Measurements from ENCODE around the gene ZNF732.
"Not testable (repeated sequence)": the region's sequence is repeated elsewhere in the genome, so short reads cannot be mapped to it uniquely, and the experiment has no call there.

The ZNF732 gene

DNA sequence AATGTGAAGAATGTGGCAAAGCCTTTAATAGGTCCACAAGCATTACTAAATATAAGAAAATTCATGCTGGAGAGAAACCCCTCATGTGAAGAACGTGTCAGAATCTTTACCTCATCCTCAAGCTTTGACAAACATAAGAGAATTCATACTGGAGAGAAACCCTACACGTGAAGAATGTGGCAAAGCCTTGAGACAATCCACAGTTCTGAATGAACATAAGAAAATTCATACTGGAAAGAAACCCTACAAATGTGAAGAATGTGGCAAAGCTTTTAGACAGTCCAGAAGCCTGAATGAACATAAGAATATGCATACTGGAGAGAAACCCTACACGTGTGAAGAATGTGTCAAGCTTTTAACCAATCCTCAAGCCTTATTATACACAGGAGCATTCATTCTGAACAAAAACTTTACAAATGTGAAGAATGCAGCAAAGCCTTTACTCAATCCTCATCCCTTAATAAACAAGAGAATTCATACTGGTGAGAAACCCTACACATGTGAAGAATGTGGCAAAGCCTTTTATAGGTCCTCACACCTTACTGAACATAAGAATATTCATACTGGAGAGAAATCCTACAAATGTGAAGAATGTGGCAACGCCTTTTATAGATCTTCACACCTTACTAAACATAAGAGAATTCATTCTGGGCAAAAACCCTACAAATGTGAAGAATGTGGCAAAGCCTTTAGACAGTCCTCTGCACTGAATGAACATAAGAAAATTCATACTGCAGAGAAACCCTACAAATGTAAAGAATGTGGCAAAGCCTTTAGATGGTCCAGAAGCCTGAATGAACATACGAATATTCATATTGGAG, 51.1 kb downstream of the ZNF732 start:
- no peak for DNase-seq

DNA sequence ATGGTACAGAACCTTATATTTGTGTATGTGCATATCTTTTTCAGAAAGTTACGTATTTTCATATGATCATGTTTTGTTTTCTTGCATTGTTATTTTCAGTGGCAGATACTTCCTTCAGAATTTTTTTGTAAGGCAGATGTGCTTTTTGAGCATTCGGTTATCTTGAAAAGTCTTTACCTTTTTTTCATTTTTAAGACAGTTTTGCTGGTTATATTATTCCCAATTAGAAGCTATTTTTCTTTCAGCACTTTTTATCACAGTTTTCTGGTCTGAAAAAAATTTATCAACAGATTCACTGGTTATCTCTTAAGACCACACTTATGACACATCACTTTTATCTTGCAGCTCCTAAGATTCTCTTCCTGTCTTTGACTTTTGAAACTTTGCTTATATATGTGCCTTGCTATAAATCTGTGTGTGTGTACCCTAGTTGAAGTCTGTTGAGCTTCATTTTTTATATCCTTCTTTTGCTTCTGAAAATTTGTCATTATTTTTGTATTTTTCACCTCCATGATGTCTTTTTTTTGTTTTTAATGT, 53.1 kb downstream of the ZNF732 start:
- no peak for DNase-seq

DNA sequence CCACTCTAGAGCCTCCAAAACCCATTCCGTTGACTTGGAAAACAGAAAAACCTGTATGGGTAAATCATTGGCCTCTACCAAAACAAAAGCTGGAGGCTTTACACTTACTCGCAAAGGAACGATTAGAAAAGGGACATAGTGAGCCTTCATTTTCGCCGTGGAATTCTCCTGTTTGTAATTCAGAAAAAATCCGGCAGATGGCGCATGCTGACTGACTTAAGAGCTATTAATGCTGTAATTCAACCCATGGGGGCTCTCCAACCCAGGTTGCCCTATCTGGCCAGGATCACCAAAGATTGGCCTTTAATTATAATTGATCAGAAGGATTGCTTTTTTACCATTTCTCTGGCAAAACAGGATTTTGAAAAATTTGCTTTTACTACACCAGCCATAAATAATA, 60.8 kb downstream of the ZNF732 start:
- peak; percentile 50 to 60 for DNase-seq

DNA sequence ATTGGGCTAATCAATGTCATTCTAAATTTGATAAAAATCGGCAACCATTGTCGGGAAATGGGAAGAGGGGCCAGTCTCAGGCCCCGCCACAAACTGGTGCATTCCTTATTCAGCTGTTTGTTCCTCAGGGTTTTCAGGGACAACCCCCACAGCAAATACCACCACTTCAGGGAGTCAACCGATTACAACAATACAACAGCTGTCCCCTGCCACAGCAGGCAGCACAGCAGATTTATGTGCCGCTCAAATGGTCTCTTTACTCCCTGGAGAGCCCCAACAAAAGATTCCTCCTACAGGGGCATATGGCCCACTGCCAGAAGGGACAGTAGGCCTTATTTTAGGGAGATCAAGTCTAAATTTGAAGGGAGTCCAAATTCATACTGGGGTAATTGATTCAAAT, 61.8 kb downstream of the ZNF732 start:
- no peak for DNase-seq

DNA sequence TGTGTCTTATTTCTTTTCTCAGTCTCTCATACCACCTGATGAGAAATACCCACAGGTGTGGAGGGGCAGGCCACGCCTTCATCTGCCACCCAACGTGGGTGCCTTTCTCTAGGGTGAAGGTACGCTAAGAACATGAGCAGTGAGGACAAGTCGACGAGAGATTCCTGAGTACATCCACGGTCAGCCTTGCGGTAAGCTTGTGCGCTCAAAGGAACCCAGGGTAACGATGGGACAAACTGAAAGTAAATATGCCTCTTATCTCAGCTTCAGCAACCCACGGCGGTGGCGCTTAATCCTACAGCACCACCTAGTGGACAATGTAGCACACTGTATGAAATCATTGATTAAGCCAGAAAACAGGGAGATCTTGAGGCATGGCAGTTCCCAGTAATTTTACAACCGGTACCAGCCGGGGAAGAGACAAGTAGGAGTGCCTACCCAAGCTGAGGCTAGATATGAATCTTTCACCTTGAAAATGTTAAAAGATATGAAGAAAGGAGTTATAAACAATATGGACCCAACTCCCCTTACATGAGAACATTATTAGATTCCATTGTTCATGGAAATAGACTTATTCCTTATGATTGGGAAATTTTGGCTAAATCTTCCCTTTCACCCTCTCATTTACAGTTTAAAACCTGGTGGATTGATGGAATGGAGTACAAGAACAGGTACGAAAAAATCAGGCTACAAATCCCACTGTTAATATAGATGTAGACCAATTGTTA, 63.0 kb downstream of the ZNF732 start:
- DNase-seq: peak; percentile 48 to 61

DNA sequence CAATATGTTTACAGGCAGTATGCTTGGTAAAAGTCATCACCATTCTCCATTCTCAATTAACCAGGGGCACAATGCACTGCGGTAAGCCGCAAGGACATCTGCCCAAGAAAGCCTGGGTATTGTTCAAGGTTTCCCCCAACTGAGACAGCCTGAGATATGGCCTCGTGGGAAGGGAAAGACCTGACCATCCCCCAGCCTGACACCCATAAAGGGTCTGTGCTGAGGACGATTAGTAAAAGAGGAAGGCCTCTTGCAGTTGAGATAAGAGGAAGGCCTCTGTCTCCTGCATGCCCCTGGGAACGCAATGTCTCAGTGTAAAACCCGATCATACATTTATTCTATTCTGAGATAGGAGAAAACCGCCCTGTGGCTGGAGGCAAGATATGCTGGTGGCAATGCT, 63.9 kb downstream of the ZNF732 start:
- not testable (repeated sequence) for DNase-seq

DNA sequence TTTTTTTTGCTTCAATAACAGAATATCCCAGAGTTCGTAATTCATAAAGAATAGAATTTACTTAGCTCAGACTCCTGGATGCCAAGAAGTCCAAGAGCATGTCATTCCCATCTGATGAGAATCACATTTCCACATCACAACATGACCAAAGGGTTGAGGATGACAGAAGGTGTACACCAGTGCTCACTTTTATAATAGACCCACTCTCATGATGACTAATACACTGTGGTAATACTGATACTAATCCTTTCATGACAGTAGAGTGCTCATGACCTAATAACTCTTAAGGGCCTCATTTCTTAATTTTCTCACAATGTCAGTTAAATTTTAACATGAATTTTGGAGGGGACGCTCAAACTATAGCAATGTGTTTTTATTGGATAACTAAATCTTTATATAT, 69.2 kb downstream of the ZNF732 start:
- DNase-seq: no peak

DNA sequence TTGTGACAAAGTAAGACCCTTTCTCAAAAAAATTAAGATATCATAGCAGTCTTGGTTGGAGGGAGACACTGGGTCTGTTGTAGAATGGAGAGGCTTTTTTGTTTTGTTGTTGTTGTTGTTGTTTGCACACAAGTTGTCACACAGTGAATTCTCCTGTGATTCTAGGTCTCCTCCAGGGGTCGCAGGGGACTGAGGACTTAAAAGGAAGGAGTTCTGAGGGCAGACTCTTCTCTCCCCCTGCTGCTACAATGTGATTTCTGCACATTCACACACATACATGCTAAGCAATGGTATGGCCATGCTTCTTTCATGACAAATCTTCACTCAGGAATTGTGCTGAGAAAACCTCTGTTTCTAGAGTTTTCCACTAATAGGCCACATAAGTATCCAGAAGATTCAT, 71.1 kb downstream of the ZNF732 start:
- DNase-seq: no peak

DNA sequence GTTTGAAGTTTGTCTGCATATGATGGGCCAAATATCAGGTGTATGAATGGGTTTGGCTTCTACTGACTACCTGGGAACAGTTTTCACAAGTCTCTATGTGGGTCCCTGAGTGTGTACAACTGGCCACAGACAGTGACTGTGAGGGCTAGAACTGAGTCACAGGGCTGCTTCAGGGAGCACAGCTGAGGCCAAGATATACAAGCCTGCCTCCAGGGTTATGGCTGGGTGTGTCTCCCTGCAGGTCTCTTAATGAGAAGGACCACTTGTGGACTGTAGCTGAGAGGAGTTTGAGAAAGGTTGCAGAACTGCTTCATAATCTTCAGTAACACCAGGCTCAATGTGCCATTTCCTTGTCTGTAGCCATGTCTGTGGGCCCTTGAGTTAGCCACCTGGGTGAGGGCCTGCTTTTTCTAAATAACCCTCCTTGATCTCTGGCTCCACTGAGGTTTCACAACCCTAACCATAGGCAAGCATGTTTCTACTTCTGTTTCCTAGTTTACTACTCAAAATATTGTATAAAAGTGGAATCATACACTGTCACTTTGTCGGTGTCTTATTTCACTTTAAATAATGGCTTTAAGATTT, 81.3 kb downstream of the ZNF732 start:
- DNase-seq: no peak
